ENCODE measurements around the gene FARP1.

FARP1 gene

DNA sequence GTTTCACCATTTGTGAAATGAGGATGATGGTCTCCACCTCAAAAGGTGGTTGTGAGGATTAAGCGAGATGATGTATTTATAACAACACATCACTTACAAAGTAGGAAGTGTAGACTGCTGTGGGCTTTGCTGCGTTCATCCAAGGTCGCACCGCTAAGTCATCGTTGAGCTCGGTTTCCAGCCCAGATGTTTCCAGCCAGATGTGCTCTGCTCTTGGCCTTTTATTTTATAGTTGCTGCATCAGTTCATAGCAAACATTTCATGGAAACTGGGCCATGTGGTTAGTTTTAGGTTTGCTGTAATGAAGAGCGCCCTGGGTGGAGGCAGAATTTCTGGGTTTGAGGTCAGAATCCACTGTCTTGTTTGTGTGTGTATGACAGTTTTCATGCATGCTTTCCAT, 110.6 kb downstream of the FARP1 start:
- TF ChIP-seq, protein P1, sequence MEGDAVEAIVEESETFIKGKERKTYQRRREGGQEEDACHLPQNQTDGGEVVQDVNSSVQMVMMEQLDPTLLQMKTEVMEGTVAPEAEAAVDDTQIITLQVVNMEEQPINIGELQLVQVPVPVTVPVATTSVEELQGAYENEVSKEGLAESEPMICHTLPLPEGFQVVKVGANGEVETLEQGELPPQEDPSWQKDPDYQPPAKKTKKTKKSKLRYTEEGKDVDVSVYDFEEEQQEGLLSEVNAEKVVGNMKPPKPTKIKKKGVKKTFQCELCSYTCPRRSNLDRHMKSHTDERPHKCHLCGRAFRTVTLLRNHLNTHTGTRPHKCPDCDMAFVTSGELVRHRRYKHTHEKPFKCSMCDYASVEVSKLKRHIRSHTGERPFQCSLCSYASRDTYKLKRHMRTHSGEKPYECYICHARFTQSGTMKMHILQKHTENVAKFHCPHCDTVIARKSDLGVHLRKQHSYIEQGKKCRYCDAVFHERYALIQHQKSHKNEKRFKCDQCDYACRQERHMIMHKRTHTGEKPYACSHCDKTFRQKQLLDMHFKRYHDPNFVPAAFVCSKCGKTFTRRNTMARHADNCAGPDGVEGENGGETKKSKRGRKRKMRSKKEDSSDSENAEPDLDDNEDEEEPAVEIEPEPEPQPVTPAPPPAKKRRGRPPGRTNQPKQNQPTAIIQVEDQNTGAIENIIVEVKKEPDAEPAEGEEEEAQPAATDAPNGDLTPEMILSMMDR (conservative IDR thresholded peaks at IDR 0.05) = no peak
- H3K27ac ChIP-seq = no peak overlapping the region

DNA sequence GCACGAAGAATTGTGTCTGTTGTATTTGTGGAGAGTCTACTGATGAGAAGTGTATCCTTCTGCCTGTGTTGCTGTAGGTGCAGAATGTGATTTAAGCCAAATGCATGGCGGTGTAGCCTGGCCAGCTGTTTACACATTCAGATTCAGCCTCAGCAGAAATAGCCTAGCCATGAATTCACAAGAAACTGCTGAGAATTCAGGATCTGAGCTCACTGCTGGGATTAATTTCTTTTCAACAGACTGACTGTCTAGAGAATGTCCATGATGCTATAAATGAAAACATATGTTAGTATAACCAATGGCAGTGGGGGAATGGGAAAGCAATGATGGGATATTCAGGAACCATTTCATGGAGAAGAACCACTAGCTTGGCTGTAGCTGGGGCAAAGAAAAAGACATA, 111.6 kb downstream of the FARP1 start:
- H3K27ac ChIP-seq = no peak overlapping the region
- TF ChIP-seq, protein P1 (conservative IDR thresholded peaks at IDR 0.05) = no peak

- H3K27ac ChIP-seq = no peak overlapping the region
- TF ChIP-seq, protein P1 (conservative IDR thresholded peaks at IDR 0.05) = no peak
Observed at GRCh38 chr13:98258226-98258625, 115.3 kb downstream of the FARP1 start.

DNA sequence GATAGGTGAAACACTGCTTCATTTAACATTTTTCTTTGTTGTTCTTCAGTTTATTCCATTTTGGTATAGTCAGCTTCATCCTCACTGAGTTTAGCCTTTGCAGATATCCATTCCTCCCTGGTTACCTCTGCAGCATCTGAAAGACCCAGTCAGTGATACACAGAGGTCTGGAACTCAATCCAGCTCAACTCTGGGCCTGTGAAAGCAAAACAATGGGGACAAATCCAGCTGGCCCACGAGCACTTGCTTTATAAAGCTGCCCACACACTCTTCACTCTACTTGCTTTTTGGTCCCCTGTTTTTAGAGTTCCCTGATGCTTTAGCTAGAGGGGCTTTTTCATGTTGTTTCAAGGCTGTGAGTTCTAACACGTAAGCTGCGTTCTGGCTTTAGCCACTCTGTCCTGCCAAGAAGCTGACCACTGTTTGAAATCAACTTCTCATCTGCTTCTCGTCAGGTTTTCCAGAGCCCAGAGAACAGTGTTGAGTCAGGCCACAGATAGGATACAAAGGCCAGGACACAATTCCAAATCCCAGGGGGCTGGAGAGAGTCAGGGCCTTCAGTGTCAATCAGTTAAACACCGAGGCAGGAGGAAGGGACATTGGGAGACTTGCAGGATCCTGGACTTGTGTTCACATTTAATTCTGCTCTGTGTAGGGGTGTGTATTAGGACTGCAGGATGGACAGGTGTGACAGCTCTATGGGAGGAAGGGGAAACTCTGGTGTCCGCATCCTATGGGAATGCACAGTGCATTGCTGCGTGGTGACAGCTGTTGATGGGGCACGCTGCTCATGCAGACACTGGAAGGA, 117.7 kb downstream of the FARP1 start:
- H3K27ac ChIP-seq = no peak overlapping the region

GRCh38 chr13:98261165-98261702, 118.3 kb downstream of the FARP1 start:
- TF ChIP-seq, protein P1 (conservative IDR thresholded peaks at IDR 0.05) = no peak

More for the DNA sequence above, 117.7 kb downstream of the FARP1 start:
- TF ChIP-seq, protein P1 (conservative IDR thresholded peaks at IDR 0.05) = no peak

DNA sequence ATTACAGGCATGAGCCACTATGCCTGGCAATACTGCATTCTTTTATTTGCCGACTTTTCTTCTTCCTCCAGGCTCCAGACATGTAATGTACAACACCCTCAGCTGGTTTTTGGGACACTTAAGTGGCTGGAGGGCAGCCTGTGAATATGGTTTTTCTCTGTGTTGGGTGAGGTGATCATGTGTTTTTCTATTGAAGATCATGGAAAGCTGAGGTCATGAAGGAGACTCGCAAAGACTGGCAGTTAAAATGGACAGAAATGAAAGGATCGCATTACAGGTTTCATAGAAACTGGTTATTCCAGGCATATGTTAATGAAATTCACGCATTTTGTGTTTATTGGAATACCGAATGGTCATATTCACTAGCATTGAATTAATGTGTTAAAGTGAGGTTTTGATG, 119.4 kb downstream of the FARP1 start:
- TF ChIP-seq, protein P1 (conservative IDR thresholded peaks at IDR 0.05) = no peak
- peak overlapping the region; percentile 45 for H3K27ac ChIP-seq

More at GRCh38 chr13:98261165-98261702, 118.3 kb downstream of the FARP1 start:
- H3K27ac ChIP-seq = peak overlapping the region; percentile 45

GRCh38 chr13:98263841-98264240, 120.9 kb downstream of the FARP1 start:
- no peak overlapping the region for H3K27ac ChIP-seq
- TF ChIP-seq, protein P1 (conservative IDR thresholded peaks at IDR 0.05) = no peak
